HEK293 (cell line): ENCODE data around the gene DNAJC17.

Source experiments
- CTCF ChIA-PET: fragments of 350-600 bp; formaldehyde crosslinking; extraction: SDS; loops from one replicate; lab custom pipeline; 2021; ENCODE audit warnings: antibody characterized with exemption; lab: Yijun Ruan, JAX
- POLR2A ChIA-PET: fragments of 300-600 bp; formaldehyde crosslinking; extraction: SDS; loops from one replicate; lab custom pipeline; 2020; ENCODE audit warnings: antibody characterized with exemption, inconsistent platforms; lab: Yijun Ruan, JAX
- H3K27ac ChIP-seq: fragments of 200-500 bp; sonication (Bioruptor generic); 2 replicates; pipeline ENCODE4 v1.5.1; 2014; ENCODE audit warnings: low read depth, low read length, control low read depth, inconsistent platforms; ENCODE audit errors: extremely low read depth
- H3K36me3 ChIP-seq, 2 experiments: fragments of 200-500 bp in 1 of 2; sonication (Bioruptor generic) in 1 of 2; 1 replicate in 1 of 2; 2 replicates in 1 of 2; pipeline ENCODE4 v1.5.1; 2014 to 2017; ENCODE audit warnings: inconsistent platforms in 2 of 2, low read length in 2 of 2; ENCODE audit not compliant: control insufficient read depth in 2 of 2, insufficient read depth in 1 of 2
- H3K4me1 ChIP-seq: fragments of 200-500 bp; sonication (Bioruptor generic); 2 replicates; pipeline ENCODE4 v1.5.1; 2014; ENCODE audit warnings: mild to moderate bottlenecking, low read length, inconsistent platforms; ENCODE audit not compliant: control insufficient read depth, insufficient read depth
- H3K4me3 ChIP-seq: 2 replicates; pipeline ENCODE4 v1.5.1; 2011; ENCODE audit warnings: low read depth, mild to moderate bottlenecking, control low read depth, low read length, moderate library complexity
- H3K9me3 ChIP-seq: fragments of 200-500 bp; sonication (Bioruptor generic); 2 replicates; pipeline ENCODE4 v1.5.1; 2014; ENCODE audit warnings: low read depth, low read length, inconsistent platforms; ENCODE audit not compliant: control insufficient read depth, insufficient read depth
- GLIS2 ChIP-seq: fragments of 450-650 bp; formaldehyde crosslinking; IDR thresholded peaks from 2 replicates; pipeline ENCODE4 v1.5.1; 2016; ENCODE audit warnings: missing biosample characterization, missing genetic modification characterization
- HOXA7 ChIP-seq: sonication (generic); formaldehyde crosslinking; IDR thresholded peaks from 2 replicates; pipeline ENCODE4 v1.8.1; 2022; ENCODE audit warnings: missing genetic modification reagents, borderline replicate concordance
- KLF9 ChIP-seq: fragments of 450-650 bp; formaldehyde crosslinking; IDR thresholded peaks from 2 replicates; pipeline ENCODE4 v1.5.1; 2016; ENCODE audit warnings: missing biosample characterization, missing genetic modification characterization, low read depth
- OVOL3 ChIP-seq: fragments of 450-650 bp; formaldehyde crosslinking; IDR thresholded peaks from 2 replicates; pipeline ENCODE4 v1.5.1; 2016; ENCODE audit warnings: missing biosample characterization, missing genetic modification characterization
- SALL2 ChIP-seq: fragments of 450-650 bp; formaldehyde crosslinking; IDR thresholded peaks from 2 replicates; pipeline ENCODE4 v1.5.0; 2017; ENCODE audit warnings: missing biosample characterization, mild to moderate bottlenecking, missing genetic modification characterization, borderline replicate concordance
- SP2 ChIP-seq: fragments of 450-650 bp; formaldehyde crosslinking; IDR thresholded peaks from 2 replicates; pipeline ENCODE4 v1.5.1; 2016; ENCODE audit warnings: missing biosample characterization, missing genetic modification characterization
- TSHZ1 ChIP-seq: fragments of 450-650 bp; formaldehyde crosslinking; IDR thresholded peaks from 2 replicates; pipeline ENCODE4 v1.5.1; 2016; ENCODE audit warnings: missing biosample characterization, missing genetic modification characterization, borderline replicate concordance
- YY1 ChIP-seq: fragments of 450-650 bp; formaldehyde crosslinking; IDR thresholded peaks from 2 replicates; pipeline ENCODE4 v1.5.1; 2018; ENCODE audit warnings: missing biosample characterization, missing genetic modification characterization
- ZBTB17 ChIP-seq: fragments of 450-650 bp; formaldehyde crosslinking; IDR thresholded peaks from 2 replicates; pipeline ENCODE4 v1.5.1; 2016; ENCODE audit warnings: missing biosample characterization, missing genetic modification characterization
- ZBTB8A ChIP-seq: fragments of 450-650 bp; formaldehyde crosslinking; IDR thresholded peaks from 2 replicates; pipeline ENCODE4 v1.5.1; 2016; ENCODE audit warnings: missing biosample characterization, missing genetic modification characterization
- ZFP3 ChIP-seq: fragments of 450-650 bp; formaldehyde crosslinking; IDR thresholded peaks from 2 replicates; pipeline ENCODE4 v1.5.1; 2016; ENCODE audit warnings: low read depth, missing biosample characterization, missing genetic modification characterization
- ZNF114 ChIP-seq: fragments of 450-650 bp; formaldehyde crosslinking; IDR thresholded peaks from 2 replicates; pipeline ENCODE4 v1.5.0; 2017; ENCODE audit warnings: missing biosample characterization, missing genetic modification characterization
- ZNF132 ChIP-seq: fragments of 450-650 bp; formaldehyde crosslinking; IDR thresholded peaks from 2 replicates; pipeline ENCODE4 v1.5.1; 2017; ENCODE audit warnings: missing biosample characterization, missing genetic modification characterization, borderline replicate concordance
- ZNF157 ChIP-seq: fragments of 450-650 bp; formaldehyde crosslinking; IDR thresholded peaks from 2 replicates; pipeline ENCODE4 v1.5.1; 2016; ENCODE audit warnings: missing biosample characterization, missing genetic modification characterization
- ZNF18 ChIP-seq: fragments of 450-650 bp; formaldehyde crosslinking; IDR thresholded peaks from 2 replicates; pipeline ENCODE4 v1.5.1; 2016; ENCODE audit warnings: missing biosample characterization, missing genetic modification characterization
- ZNF266 ChIP-seq: fragments of 450-650 bp; formaldehyde crosslinking; IDR thresholded peaks from 2 replicates; pipeline ENCODE4 v1.5.1; 2016; ENCODE audit warnings: missing biosample characterization, missing genetic modification characterization, low read depth
- ZNF324 ChIP-seq: fragments of 450-650 bp; formaldehyde crosslinking; IDR thresholded peaks from 2 replicates; pipeline ENCODE4 v1.5.1; 2016; ENCODE audit warnings: missing biosample characterization, missing genetic modification characterization
- ZNF514 ChIP-seq: fragments of 450-650 bp; formaldehyde crosslinking; IDR thresholded peaks from 2 replicates; pipeline ENCODE4 v1.5.1; 2016; ENCODE audit warnings: missing biosample characterization, missing genetic modification characterization
- ZNF621 ChIP-seq: fragments of 450-650 bp; formaldehyde crosslinking; IDR thresholded peaks from 2 replicates; pipeline ENCODE4 v1.5.1; 2017; ENCODE audit warnings: missing biosample characterization, missing genetic modification characterization
- ZNF626 ChIP-seq: fragments of 450-650 bp; sonication (Bioruptor Pico); formaldehyde crosslinking; IDR thresholded peaks from 2 replicates; pipeline ENCODE4 v1.5.1; 2018; ENCODE audit warnings: missing biosample characterization, missing genetic modification characterization, inconsistent platforms
- ZNF664 ChIP-seq: fragments of 450-650 bp; formaldehyde crosslinking; IDR thresholded peaks from 2 replicates; pipeline ENCODE4 v1.5.1; 2016; ENCODE audit warnings: missing biosample characterization, missing genetic modification characterization
- ZNF701 ChIP-seq: fragments of 450-650 bp; formaldehyde crosslinking; IDR thresholded peaks from 2 replicates; pipeline ENCODE4 v1.5.1; 2016; ENCODE audit warnings: missing biosample characterization, missing genetic modification characterization
- ZNF837 ChIP-seq: fragments of 450-650 bp; formaldehyde crosslinking; IDR thresholded peaks from 2 replicates; pipeline ENCODE4 v1.5.1; 2016; ENCODE audit warnings: missing biosample characterization, missing genetic modification characterization
- ZSCAN16 ChIP-seq: fragments of 450-650 bp; formaldehyde crosslinking; IDR thresholded peaks from 2 replicates; pipeline ENCODE4 v1.5.1; 2016; ENCODE audit warnings: missing biosample characterization, missing genetic modification characterization
- ZXDB ChIP-seq: fragments of 450-650 bp; formaldehyde crosslinking; IDR thresholded peaks from 2 replicates; pipeline ENCODE4 v1.5.1; 2016; ENCODE audit warnings: missing biosample characterization, missing genetic modification characterization
- TF ChIP-seq, protein P1 (sequence below): fragments of 450-650 bp; formaldehyde crosslinking; IDR thresholded peaks from 2 replicates; pipeline ENCODE4 v1.5.1; 2017; ENCODE audit warnings: missing biosample characterization, missing genetic modification characterization
- TF ChIP-seq, protein P2 (sequence below): fragments of 450-650 bp; formaldehyde crosslinking; IDR thresholded peaks from 2 replicates; pipeline ENCODE4 v1.5.1; 2016; ENCODE audit warnings: missing biosample characterization, missing genetic modification characterization

The DNAJC17 gene

GRCh38 chr15:40767838-40768500 is 39.3 kb downstream of the DNAJC17 start (continued):
- TF ChIP-seq OVOL3 (tag by site-specific recombination) (no peak), SALL2 (no peak), ZXDB (tag by site-specific recombination) (no peak), ZBTB17 (tag by site-specific recombination) (no peak), ZSCAN16 (tag by site-specific recombination) (no peak), ZNF514 (no peak), ZBTB8A (tag by site-specific recombination) (no peak)
- TF ChIP-seq, protein P1, sequence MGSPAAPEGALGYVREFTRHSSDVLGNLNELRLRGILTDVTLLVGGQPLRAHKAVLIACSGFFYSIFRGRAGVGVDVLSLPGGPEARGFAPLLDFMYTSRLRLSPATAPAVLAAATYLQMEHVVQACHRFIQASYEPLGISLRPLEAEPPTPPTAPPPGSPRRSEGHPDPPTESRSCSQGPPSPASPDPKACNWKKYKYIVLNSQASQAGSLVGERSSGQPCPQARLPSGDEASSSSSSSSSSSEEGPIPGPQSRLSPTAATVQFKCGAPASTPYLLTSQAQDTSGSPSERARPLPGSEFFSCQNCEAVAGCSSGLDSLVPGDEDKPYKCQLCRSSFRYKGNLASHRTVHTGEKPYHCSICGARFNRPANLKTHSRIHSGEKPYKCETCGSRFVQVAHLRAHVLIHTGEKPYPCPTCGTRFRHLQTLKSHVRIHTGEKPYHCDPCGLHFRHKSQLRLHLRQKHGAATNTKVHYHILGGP: no peak
- TF ChIP-seq, all 188 proteins: peak for 0

DNA sequence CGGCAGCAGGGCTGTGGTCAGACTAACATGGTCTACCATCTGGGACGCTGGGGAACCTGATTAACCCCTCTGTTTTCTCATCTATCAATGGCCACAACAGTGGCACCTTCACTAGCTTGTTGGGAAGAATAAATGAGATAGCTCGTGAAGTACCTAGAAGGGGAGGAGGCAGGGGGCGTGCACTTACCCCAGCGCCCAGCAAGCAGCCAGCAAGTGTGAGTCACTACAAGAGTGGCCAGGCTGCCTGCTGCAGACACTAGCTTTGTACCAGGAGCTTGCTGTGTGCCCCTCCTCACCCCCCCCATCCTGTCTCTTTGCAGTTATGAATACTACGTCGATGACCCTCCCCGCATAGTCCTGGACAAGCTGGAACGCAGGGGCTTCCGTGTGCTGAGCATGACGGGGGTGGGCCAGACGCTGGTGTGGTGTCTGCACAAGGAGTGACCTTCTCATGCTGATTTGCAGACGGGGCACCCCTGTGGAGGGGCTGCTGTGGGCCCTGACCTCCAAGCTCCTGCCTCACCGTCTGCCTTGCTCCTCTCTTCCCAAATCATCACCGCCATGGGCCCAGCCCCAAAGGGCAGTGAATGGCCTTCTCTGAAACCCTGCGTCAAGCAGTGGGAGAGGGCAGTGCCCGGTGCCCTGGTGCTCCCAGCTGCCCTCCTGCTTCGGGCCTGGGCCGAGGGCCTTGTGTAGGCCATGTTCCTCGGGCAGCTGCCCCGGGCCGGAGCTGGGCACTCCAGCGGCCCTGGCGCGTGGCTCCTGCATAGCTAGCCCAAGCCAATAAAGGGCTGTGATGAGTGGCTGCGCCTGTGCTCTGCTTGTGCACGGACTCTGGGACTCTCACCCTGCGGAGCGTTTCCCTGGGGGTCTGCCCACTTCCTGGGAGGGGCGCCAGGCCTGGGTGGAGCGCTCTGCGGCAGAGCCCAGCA is 40.1 kb downstream of the DNAJC17 start:
- H3K27ac ChIP-seq: no peak overlapping the region
- POLR2A ChIA-PET: interaction anchor here (0.5 to 1.1 kb wide), 5 partner anchors 35 to 202 kb away, joined by 3 to 5 read pairs (median 3); partner anchors contain the start of gene RHOV
- H3K36me3 ChIP-seq: peaks cover 0 to 9% of the 10 kb centered on the region in 2 experiments; a peak in 1 of 3 replicates
- CTCF ChIA-PET: interaction anchor here (0.6 to 3.7 kb wide), 6 partner anchors 11 to 88 kb away, joined by 3 to 18 read pairs (median 3); no protein-coding TSS in a partner anchor
- no peaks in the 10 kb centered on the region for H3K9me3 ChIP-seq
- H3K4me1 ChIP-seq: peaks cover 28% of the 10 kb centered on the region
- no peak overlapping the region for H3K4me3 ChIP-seq
- TF ChIP-seq ZFP3 (tag by site-specific recombination) (no peak), ZNF266 (tag by site-specific recombination) (no peak), ZNF701 (tag by site-specific recombination) (no peak), ZNF664 (peak; percentile 83; the same call in 1 of the 2 replicates), ZXDB (tag by site-specific recombination) (no peak), ZNF18 (no peak), ZNF114 (no peak), ZNF324 (tag by site-specific recombination) (no peak), ZNF626 (tag by site-specific recombination) (no peak), KLF9 (tag by site-specific recombination) (peak; percentile 26; the same call in 1 of the 2 replicates), ZNF132 (tag by site-specific recombination) (no peak), ZNF837 (tag by site-specific recombination) (no peak), TSHZ1 (tag by site-specific recombination) (no peak), ZNF621 (tag by site-specific recombination) (no peak), HOXA7 (no peak), YY1 (tag by site-specific recombination) (no peak), SP2 (no peak), GLIS2 (tag by site-specific recombination) (peak; percentile 23; the same call in 1 of the 2 replicates), ZNF157 (tag by site-specific recombination) (no peak)
- TF ChIP-seq, protein P2, sequence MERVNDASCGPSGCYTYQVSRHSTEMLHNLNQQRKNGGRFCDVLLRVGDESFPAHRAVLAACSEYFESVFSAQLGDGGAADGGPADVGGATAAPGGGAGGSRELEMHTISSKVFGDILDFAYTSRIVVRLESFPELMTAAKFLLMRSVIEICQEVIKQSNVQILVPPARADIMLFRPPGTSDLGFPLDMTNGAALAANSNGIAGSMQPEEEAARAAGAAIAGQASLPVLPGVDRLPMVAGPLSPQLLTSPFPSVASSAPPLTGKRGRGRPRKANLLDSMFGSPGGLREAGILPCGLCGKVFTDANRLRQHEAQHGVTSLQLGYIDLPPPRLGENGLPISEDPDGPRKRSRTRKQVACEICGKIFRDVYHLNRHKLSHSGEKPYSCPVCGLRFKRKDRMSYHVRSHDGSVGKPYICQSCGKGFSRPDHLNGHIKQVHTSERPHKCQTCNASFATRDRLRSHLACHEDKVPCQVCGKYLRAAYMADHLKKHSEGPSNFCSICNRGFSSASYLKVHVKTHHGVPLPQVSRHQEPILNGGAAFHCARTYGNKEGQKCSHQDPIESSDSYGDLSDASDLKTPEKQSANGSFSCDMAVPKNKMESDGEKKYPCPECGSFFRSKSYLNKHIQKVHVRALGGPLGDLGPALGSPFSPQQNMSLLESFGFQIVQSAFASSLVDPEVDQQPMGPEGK (tag by site-specific recombination): 0 out of 2 replicates have a peak, but pooled peaks have one; percentile 19
